ENCODE results near the gene IL17REL. TPM values are rescaled to one million over a fixed set of nuclear protein-coding genes. Genes with fewer than 3 reads are reported as not detected.

Gene IL17REL
- total RNA-seq, 1 experiment from 2014 or later, result 0.24 TPM

GRCh38 chr22:50046481-50047245 lies 34.1 kb upstream of the IL17REL start:
- ChIA-PET POLR2A (no interaction called here), CTCF (interaction anchor here (0.5 to 1.2 kb wide), 2 partner anchors 16 to 45 kb away, joined by 3 to 4 read pairs; no protein-coding TSS in a partner anchor)
- Mint-ChIP-seq H3K4me3 (no peak overlapping the region), H3K27me3 (ENCODE audit: low read depth) (no peaks in the 10 kb centered on the region), H3K36me3 (no peaks in the 10 kb centered on the region), H3K9me3 (no peaks in the 10 kb centered on the region), H3K4me1 (no peaks in the 10 kb centered on the region), H3K27ac (no peak overlapping the region)
- TF ChIP-seq ZNF423 (CRISPR knock-in tag; IDR thresholded peaks at IDR 0.05) (no peak), ZNF416 (CRISPR knock-in tag; IDR thresholded peaks at IDR 0.05) (no peak), CREM (CRISPR knock-in tag; IDR thresholded peaks at IDR 0.05) (no peak), ARID4B (CRISPR knock-in tag; IDR thresholded peaks at IDR 0.05; ENCODE audit: borderline replicate concordance) (no peak), ZNF219 (CRISPR knock-in tag; IDR thresholded peaks at IDR 0.05; ENCODE audit: borderline replicate concordance) (no peak), SMAD3 (CRISPR knock-in tag; IDR thresholded peaks at IDR 0.05; ENCODE audit: borderline replicate concordance) (no peak), NR3C1 (CRISPR knock-in tag; conservative IDR thresholded peaks at IDR 0.05; ENCODE audit: low read depth) (no peak), E2F1 (CRISPR knock-in tag; IDR thresholded peaks at IDR 0.05) (no peak), FOXK1 (CRISPR knock-in tag; IDR thresholded peaks at IDR 0.05) (no peak), FOXP4 (CRISPR knock-in tag; IDR thresholded peaks at IDR 0.05) (no peak)
- TF ChIP-seq, protein P1, sequence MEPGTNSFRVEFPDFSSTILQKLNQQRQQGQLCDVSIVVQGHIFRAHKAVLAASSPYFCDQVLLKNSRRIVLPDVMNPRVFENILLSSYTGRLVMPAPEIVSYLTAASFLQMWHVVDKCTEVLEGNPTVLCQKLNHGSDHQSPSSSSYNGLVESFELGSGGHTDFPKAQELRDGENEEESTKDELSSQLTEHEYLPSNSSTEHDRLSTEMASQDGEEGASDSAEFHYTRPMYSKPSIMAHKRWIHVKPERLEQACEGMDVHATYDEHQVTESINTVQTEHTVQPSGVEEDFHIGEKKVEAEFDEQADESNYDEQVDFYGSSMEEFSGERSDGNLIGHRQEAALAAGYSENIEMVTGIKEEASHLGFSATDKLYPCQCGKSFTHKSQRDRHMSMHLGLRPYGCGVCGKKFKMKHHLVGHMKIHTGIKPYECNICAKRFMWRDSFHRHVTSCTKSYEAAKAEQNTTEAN (CRISPR knock-in tag; IDR thresholded peaks at IDR 0.05), result no peak
- TF ChIP-seq, protein P2, sequence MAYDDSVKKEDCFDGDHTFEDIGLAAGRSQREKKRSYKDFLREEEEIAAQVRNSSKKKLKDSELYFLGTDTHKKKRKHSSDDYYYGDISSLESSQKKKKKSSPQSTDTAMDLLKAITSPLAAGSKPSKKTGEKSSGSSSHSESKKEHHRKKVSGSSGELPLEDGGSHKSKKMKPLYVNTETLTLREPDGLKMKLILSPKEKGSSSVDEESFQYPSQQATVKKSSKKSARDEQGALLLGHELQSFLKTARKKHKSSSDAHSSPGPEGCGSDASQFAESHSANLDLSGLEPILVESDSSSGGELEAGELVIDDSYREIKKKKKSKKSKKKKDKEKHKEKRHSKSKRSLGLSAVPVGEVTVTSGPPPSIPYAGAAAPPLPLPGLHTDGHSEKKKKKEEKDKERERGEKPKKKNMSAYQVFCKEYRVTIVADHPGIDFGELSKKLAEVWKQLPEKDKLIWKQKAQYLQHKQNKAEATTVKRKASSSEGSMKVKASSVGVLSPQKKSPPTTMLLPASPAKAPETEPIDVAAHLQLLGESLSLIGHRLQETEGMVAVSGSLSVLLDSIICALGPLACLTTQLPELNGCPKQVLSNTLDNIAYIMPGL (CRISPR knock-in tag; IDR thresholded peaks at IDR 0.05), result no peak
- no peak for ATAC-seq
- DNase-seq (ENCODE audit: low spot score), result no peak

GRCh38 chr22:50046019-50046415 lies 33.5 kb upstream of the IL17REL start:
- no peaks in the 10 kb centered on the region for H3K4me1 Mint-ChIP-seq
- no peak overlapping the region for H3K4me3 Mint-ChIP-seq
- no peaks in the 10 kb centered on the region for H3K36me3 Mint-ChIP-seq
- DNase-seq (ENCODE audit: low spot score) (no peak), ATAC-seq (no peak)
- no peaks in the 10 kb centered on the region for H3K27me3 Mint-ChIP-seq (ENCODE audit: low read depth)
- ChIA-PET CTCF (interaction anchor here (1.5 kb wide), 1 partner anchor 15 kb away, joined by 5 read pairs; no protein-coding TSS in a partner anchor), POLR2A (no interaction called here)
- H3K27ac Mint-ChIP-seq, result no peak overlapping the region
- H3K9me3 Mint-ChIP-seq, result no peaks in the 10 kb centered on the region
- TF ChIP-seq ATF6 (CRISPR knock-in tag; IDR thresholded peaks at IDR 0.05) (no peak), STAT6 (CRISPR knock-in tag; conservative IDR thresholded peaks at IDR 0.05; ENCODE audit: low read depth) (no peak), ELF4 (CRISPR knock-in tag; IDR thresholded peaks at IDR 0.05; ENCODE audit: low read depth) (no peak), CBFB (CRISPR knock-in tag; IDR thresholded peaks at IDR 0.05; ENCODE audit: low read depth) (no peak)
- TF ChIP-seq, protein P3, sequence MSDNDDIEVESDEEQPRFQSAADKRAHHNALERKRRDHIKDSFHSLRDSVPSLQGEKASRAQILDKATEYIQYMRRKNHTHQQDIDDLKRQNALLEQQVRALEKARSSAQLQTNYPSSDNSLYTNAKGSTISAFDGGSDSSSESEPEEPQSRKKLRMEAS (CRISPR knock-in tag; IDR thresholded peaks at IDR 0.05), result no peak

Measured in WTC11 (cell line).